Body of pancreas (tissue), 4 donors: ENCODE measurements around the gene RAB10.

Experiments used
- POLR2A ChIP-seq, 3 donors: fragments of 450-650 bp; IDR thresholded peaks; one replicate each; pipeline ENCODE4 v1.6.1; 2016; ENCODE audit warnings: antibody characterized with exemption in 3 of 3, mild to moderate bottlenecking in 2 of 3
- TF ChIP-seq, protein P1 (sequence below), 7 experiments: fragments of 450-650 bp in 4 of 7; fragments of 200-600 bp in 3 of 7; sonication (generic) in 3 of 7; IDR thresholded peaks; one replicate each; pipeline ENCODE4 v1.5.1; 2016 to 2019; ENCODE audit warnings: antibody characterized with exemption in 7 of 7

DNA sequence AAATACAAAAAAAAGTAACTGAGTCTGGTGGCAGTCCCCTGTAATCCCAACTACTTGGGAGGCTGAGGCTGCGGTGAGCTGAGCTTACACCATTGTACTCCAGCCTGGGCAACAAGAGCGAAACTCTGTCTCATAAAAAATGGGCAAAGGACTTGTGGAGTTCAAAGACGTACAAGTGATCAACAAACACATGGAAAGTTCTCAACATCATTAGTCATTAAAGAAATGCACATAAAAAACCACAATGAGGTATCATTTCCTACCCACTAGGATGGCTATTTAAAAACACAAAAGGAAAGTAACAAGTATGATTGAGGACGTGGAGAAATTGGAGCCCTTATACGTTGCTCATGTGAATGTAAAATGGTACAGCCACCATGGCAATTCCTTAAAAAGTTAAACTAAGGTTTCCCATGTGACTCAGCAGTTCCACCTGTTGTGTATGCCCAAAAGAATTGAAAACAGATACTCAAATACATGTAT, 52.3 kb downstream of the RAB10 start:
- TF ChIP-seq, protein P1, sequence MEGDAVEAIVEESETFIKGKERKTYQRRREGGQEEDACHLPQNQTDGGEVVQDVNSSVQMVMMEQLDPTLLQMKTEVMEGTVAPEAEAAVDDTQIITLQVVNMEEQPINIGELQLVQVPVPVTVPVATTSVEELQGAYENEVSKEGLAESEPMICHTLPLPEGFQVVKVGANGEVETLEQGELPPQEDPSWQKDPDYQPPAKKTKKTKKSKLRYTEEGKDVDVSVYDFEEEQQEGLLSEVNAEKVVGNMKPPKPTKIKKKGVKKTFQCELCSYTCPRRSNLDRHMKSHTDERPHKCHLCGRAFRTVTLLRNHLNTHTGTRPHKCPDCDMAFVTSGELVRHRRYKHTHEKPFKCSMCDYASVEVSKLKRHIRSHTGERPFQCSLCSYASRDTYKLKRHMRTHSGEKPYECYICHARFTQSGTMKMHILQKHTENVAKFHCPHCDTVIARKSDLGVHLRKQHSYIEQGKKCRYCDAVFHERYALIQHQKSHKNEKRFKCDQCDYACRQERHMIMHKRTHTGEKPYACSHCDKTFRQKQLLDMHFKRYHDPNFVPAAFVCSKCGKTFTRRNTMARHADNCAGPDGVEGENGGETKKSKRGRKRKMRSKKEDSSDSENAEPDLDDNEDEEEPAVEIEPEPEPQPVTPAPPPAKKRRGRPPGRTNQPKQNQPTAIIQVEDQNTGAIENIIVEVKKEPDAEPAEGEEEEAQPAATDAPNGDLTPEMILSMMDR (IDR thresholded peaks at IDR 0.05): no peak
- no peak for TF ChIP-seq POLR2A (IDR thresholded peaks at IDR 0.05)
